GM19324 (cell line): ENCODE results near the gene BRCA1.
"Not testable (repeated sequence)": the region's sequence is repeated elsewhere in the genome, so short reads cannot be mapped to it uniquely, and the experiment has no call there.

Experiments used
- ATAC-seq: cut with Tn5 transposase; IDR thresholded peaks from one replicate; pipeline ENCODE4 v1.9.1; 2021; ENCODE audit warnings: mild to moderate bottlenecking, moderate library complexity; ENCODE audit not compliant: unreplicated experiment, low FRiP score

Gene BRCA1

GRCh38 chr17:43125133-43125966 lies at the start of gene BRCA1:
BRCA1 (minus strand) TSS chr17:43125364; CDS start chr17:43124096, 1,268 bp downstream.
- ATAC-seq: peak; percentile 97

- ATAC-seq: no peak
Observed at GRCh38 chr17:43171586-43172487, 46.7 kb upstream of the BRCA1 start.

GRCh38 chr17:43170766-43171585 lies 45.8 kb upstream of the BRCA1 start, which contains the start of gene NBR1:
NBR1 (plus strand) TSS chr17:43171214; CDS start chr17:43175800, 4,586 bp downstream.
- ATAC-seq: peak; percentile 79

GRCh38 chr17:43170140-43170765 lies 45.1 kb upstream of the BRCA1 start:
- peak; percentile 71 for ATAC-seq

GRCh38 chr17:43169561-43170139 lies 44.5 kb upstream of the BRCA1 start:
- peak; percentile 30 for ATAC-seq

- ATAC-seq: not testable (repeated sequence)
Observed at GRCh38 chr17:43165971-43166370, 40.8 kb upstream of the BRCA1 start.

- ATAC-seq: not testable (repeated sequence)
Observed at GRCh38 chr17:43159957-43160356, 34.8 kb upstream of the BRCA1 start.

GRCh38 chr17:43159232-43159631 lies 34.1 kb upstream of the BRCA1 start:
- not testable (repeated sequence) for ATAC-seq

- ATAC-seq: no peak
Observed at GRCh38 chr17:43155666-43156065, 30.5 kb upstream of the BRCA1 start.

GRCh38 chr17:43153197-43153835 lies 28.2 kb upstream of the BRCA1 start:
- not testable (repeated sequence) for ATAC-seq

- no peak for ATAC-seq
Observed at GRCh38 chr17:43151880-43152456, 26.8 kb upstream of the BRCA1 start.

- no peak for ATAC-seq
Observed at GRCh38 chr17:43146649-43147048, 21.5 kb upstream of the BRCA1 start.

- no peak for ATAC-seq
Observed at GRCh38 chr17:43143201-43143600, 18.0 kb upstream of the BRCA1 start.

- no peak for ATAC-seq
Observed at GRCh38 chr17:43142153-43142552, 17.0 kb upstream of the BRCA1 start.

- no peak for ATAC-seq
Observed at GRCh38 chr17:43140396-43141332, 15.5 kb upstream of the BRCA1 start.

- ATAC-seq: not testable (repeated sequence)
Observed at GRCh38 chr17:43138531-43138930, 13.4 kb upstream of the BRCA1 start.

GRCh38 chr17:43136574-43136973 lies 11.4 kb upstream of the BRCA1 start:
- not testable (repeated sequence) for ATAC-seq

GRCh38 chr17:43135454-43135819 lies 10.3 kb upstream of the BRCA1 start:
- ATAC-seq: no peak
